HepG2 (cell line): ENCODE results near the gene PPP1R7. TPM values are rescaled to one million over a fixed set of nuclear protein-coding genes. Genes with fewer than 3 reads are reported as not detected.

Experiments
- CREM ChIP-seq, 2 experiments: sonication (generic) in 1 of 2; formaldehyde crosslinking in 1 of 2; IDR thresholded peaks; 2 replicates each; pipeline versions ENCODE4 v1.4.0 to v1.6.1; 2016 to 2020; ENCODE audit warnings: antibody characterized with exemption in 1 of 2, mild to moderate bottlenecking in 1 of 2, missing genetic modification reagents in 1 of 2
- CSRNP1 ChIP-seq: sonication (generic); formaldehyde crosslinking; IDR thresholded peaks from 2 replicates; pipeline ENCODE4 v1.8.1; 2023; ENCODE audit warnings: mild to moderate bottlenecking, missing genetic modification reagents
- HOXA3 ChIP-seq: sonication (generic); formaldehyde crosslinking; IDR thresholded peaks from 2 replicates; pipeline ENCODE4 v1.5.0; 2020; ENCODE audit warnings: missing genetic modification reagents
- JUND ChIP-seq: sonication (generic); formaldehyde crosslinking; IDR thresholded peaks from 2 replicates; pipeline ENCODE4 v1.8.0; 2022; ENCODE audit warnings: mild to moderate bottlenecking, missing genetic modification reagents
- LBX2 ChIP-seq: sonication (generic); formaldehyde crosslinking; IDR thresholded peaks from 2 replicates; pipeline ENCODE4 v1.5.0; 2020; ENCODE audit warnings: missing genetic modification reagents, mild to moderate bottlenecking, borderline replicate concordance
- LCORL ChIP-seq, 2 experiments: fragments of 450-650 bp in 1 of 2; sonication (generic) in 1 of 2; formaldehyde crosslinking in 1 of 2; IDR thresholded peaks; 2 replicates each; pipeline versions ENCODE4 v1.5.0 to v1.6.1; 2017 to 2020; ENCODE audit warnings: antibody characterized with exemption in 1 of 2, missing genetic modification reagents in 1 of 2
- TERF1 ChIP-seq: sonication (generic); formaldehyde crosslinking; IDR thresholded peaks from 2 replicates; pipeline ENCODE4 v1.8.0; 2022; ENCODE audit warnings: mild to moderate bottlenecking, missing genetic modification reagents, moderate library complexity
- ZFP37 ChIP-seq: sonication (generic); formaldehyde crosslinking; IDR thresholded peaks from 2 replicates; pipeline ENCODE4 v1.4.0; 2020; ENCODE audit warnings: missing genetic modification reagents, borderline replicate concordance
- ZNF703 ChIP-seq: sonication (generic); formaldehyde crosslinking; IDR thresholded peaks from 2 replicates; pipeline ENCODE4 v1.5.1; 2020; ENCODE audit warnings: missing genetic modification reagents, mild to moderate bottlenecking, moderate library complexity, borderline replicate concordance
- ZNF768 ChIP-seq: sonication (generic); formaldehyde crosslinking; IDR thresholded peaks from 2 replicates; pipeline ENCODE4 v1.4.0; 2020; ENCODE audit warnings: missing genetic modification reagents
- polyA plus RNA-seq, 8 experiments: library from polyadenylated mRNA; depleted of rRNA in 3 of 8; stranded (reverse) in 7 of 8; unstranded in 1 of 8; fragments of >200 nt; fragmentation: Illumina TruSeq in 4 of 8; extraction: Trizol in 4 of 8; gene quantifications; 2 replicates each; pipeline versions ENCODE4 v1.2.1 to v1.2.3, GENCODE V29; 2011 to 2016; ENCODE audit warnings: low read depth in 4 of 8, missing spikeins in 1 of 8, mixed read lengths in 1 of 8; ENCODE audit not compliant: insufficient read depth in 1 of 8
- total RNA-seq, 5 experiments: library from RNA; depleted of rRNA; stranded (reverse); fragments of >200 nt; fragmentation: Illumina TruSeq; extraction: Trizol; gene quantifications; 2 replicates each; pipeline ENCODE4 v1.2.3, GENCODE V29; 2016; ENCODE audit warnings: low read depth in 1 of 5
- TF ChIP-seq, protein P1 (sequence below): IDR thresholded peaks from 2 replicates; pipeline ENCODE4 v1.6.1; 2012; ENCODE audit warnings: low read length, improper control_type of control experiment

The PPP1R7 gene
- total and polyA plus RNA-seq, 2 of the 13 experiments (the other 11 are each of a cell fraction or from before 2014, with no cell fraction given): 33.3 to 67.9 TPM

DNA sequence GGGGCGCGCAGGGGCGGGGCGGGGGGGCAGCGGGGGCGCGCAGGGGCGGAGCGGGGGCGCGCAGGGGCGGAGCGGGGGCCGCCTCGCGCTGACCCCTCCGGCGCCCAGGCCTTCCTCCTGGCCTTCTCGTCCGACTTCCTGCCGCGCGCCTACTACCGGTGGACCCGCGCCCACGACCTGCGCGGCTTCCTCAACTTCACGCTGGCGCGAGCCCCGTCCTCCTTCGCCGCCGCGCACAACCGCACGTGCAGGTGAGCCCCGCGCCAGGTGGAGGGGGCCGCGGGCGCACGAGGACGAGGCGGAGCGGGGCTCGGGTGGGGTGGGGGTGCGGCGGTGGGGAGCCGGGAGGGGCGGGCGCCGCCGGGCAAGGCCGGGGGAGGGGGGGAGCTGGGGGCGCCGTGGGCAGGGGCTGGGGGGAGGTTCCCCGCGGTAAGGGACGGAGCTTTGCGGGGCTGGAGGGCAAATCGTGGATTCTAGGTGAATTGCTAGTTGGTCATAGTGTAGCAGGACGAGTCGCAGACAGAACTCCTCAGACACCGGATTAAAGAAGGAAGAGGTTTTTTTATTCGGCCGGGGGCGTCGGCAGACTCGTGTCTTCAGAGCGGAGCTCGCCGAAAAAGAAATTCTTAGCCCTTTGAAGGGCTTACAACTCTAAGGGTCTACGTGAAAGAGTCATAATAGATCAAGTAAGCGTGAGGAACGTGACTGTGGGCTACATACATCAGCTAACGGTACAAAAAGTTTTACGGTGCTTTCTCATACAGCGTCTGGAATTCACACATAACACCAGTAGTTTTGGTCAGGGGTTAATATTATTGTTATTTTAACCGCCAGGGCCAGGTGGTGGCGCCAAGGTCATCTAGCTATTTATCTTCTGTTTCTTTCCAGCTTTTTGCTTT is 68.1 kb downstream of the PPP1R7 start (continued):
- TF ChIP-seq, protein P1, sequence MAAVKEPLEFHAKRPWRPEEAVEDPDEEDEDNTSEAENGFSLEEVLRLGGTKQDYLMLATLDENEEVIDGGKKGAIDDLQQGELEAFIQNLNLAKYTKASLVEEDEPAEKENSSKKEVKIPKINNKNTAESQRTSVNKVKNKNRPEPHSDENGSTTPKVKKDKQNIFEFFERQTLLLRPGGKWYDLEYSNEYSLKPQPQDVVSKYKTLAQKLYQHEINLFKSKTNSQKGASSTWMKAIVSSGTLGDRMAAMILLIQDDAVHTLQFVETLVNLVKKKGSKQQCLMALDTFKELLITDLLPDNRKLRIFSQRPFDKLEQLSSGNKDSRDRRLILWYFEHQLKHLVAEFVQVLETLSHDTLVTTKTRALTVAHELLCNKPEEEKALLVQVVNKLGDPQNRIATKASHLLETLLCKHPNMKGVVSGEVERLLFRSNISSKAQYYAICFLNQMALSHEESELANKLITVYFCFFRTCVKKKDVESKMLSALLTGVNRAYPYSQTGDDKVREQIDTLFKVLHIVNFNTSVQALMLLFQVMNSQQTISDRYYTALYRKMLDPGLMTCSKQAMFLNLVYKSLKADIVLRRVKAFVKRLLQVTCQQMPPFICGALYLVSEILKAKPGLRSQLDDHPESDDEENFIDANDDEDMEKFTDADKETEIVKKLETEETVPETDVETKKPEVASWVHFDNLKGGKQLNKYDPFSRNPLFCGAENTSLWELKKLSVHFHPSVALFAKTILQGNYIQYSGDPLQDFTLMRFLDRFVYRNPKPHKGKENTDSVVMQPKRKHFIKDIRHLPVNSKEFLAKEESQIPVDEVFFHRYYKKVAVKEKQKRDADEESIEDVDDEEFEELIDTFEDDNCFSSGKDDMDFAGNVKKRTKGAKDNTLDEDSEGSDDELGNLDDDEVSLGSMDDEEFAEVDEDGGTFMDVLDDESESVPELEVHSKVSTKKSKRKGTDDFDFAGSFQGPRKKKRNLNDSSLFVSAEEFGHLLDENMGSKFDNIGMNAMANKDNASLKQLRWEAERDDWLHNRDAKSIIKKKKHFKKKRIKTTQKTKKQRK: no peak
- TF ChIP-seq ZNF703 (CRISPR knock-in tag): 0 out of 2 replicates have a peak, but pooled peaks have one; percentile 47
- peak; percentile 77; the same call in 1 of the 2 replicates for TF ChIP-seq ZNF768 (CRISPR knock-in tag)
- no peak for TF ChIP-seq CREM (IDR thresholded peaks at IDR 0.05)
- no peak for TF ChIP-seq CREM (CRISPR knock-in tag; IDR thresholded peaks at IDR 0.05)
- 0 out of 2 replicates have a peak, but pooled peaks have one; percentile 35 for TF ChIP-seq ZFP37 (CRISPR knock-in tag)
- TF ChIP-seq LCORL (IDR thresholded peaks at IDR 0.05): no peak
- TF ChIP-seq LCORL (CRISPR knock-in tag; IDR thresholded peaks at IDR 0.05): no peak
- TF ChIP-seq HOXA3 (CRISPR knock-in tag): peak; percentile 60; the same call in 1 of the 2 replicates
- peak; percentile 76 for TF ChIP-seq TERF1 (CRISPR knock-in tag)
- no peak for TF ChIP-seq JUND (CRISPR knock-in tag)
- peak; percentile 21; the same call in 1 of the 2 replicates for TF ChIP-seq CSRNP1 (CRISPR knock-in tag)
- peak; percentile 80; the same call in 1 of the 2 replicates for TF ChIP-seq LBX2 (CRISPR knock-in tag)
